Loucy (cell line): ENCODE data around the gene UNC93A.

Source experiments
- H2AFZ ChIP-seq: fragments of 200-600 bp; sonication (generic); 2 replicates; pipeline ENCODE4 v1.6.0; 2016; ENCODE audit warnings: antibody characterized with exemption, mild to moderate bottlenecking, low read length, moderate library complexity
- H3F3A ChIP-seq: fragments of 200-600 bp; 2 replicates; pipeline ENCODE4 v1.6.0; 2016; ENCODE audit warnings: antibody characterized with exemption, low read depth, mild to moderate bottlenecking
- H3K27me3 ChIP-seq: fragments of 200-600 bp; sonication (generic); 2 replicates; pipeline ENCODE4 v1.6.1; 2014; ENCODE audit warnings: low read length, mild to moderate bottlenecking; ENCODE audit not compliant: insufficient read depth, poor library complexity, severe bottlenecking
- H3K36me3 ChIP-seq: fragments of 200-600 bp; sonication (generic); 2 replicates; pipeline ENCODE4 v1.6.1; 2016; ENCODE audit warnings: low read length; ENCODE audit not compliant: insufficient read depth
- H3K4me1 ChIP-seq: fragments of 200-600 bp; sonication (generic); 2 replicates; pipeline ENCODE4 v1.5.1; 2014; ENCODE audit warnings: low read length, mild to moderate bottlenecking; ENCODE audit not compliant: insufficient read depth, poor library complexity, severe bottlenecking
- H3K4me2 ChIP-seq: fragments of 200-600 bp; sonication (generic); 2 replicates; pipeline ENCODE4 v1.6.0; 2014; ENCODE audit warnings: antibody characterized with exemption, low read length, low read depth, mild to moderate bottlenecking; ENCODE audit not compliant: poor library complexity, severe bottlenecking
- H3K4me3 ChIP-seq: fragments of 200-600 bp; sonication (generic); 2 replicates; pipeline ENCODE4 v1.5.1; 2014; ENCODE audit warnings: low read length, mild to moderate bottlenecking, mixed read lengths; ENCODE audit not compliant: poor library complexity, severe bottlenecking
- H3K79me2 ChIP-seq: fragments of 200-600 bp; sonication (generic); 2 replicates; pipeline ENCODE4 v1.6.1; 2014; ENCODE audit warnings: low read length; ENCODE audit not compliant: insufficient read depth
- H3K9ac ChIP-seq: fragments of 200-600 bp; sonication (generic); 2 replicates; pipeline ENCODE4 v1.6.0; 2014; ENCODE audit warnings: mild to moderate bottlenecking, low read depth, low read length, moderate library complexity; ENCODE audit not compliant: poor library complexity, severe bottlenecking
- H3K9me2 ChIP-seq: fragments of 200-600 bp; sonication (generic); replicated peaks from 2 replicates; pipeline ENCODE4 v1.6.1; 2016; ENCODE audit warnings: low read depth, low read length, mixed read lengths
- H3K9me3 ChIP-seq: fragments of 200-600 bp; sonication (generic); 2 replicates; pipeline ENCODE4 v1.6.1; 2014; ENCODE audit warnings: mild to moderate bottlenecking, antibody characterized with exemption, low read length, low read depth; ENCODE audit not compliant: insufficient read depth
- H4K20me1 ChIP-seq: fragments of 200-600 bp; sonication (generic); 2 replicates; pipeline ENCODE4 v1.6.0; 2014; ENCODE audit warnings: antibody characterized with exemption, low read length, mild to moderate bottlenecking; ENCODE audit not compliant: insufficient read depth, poor library complexity, severe bottlenecking
- EZH2phosphoT487 ChIP-seq: fragments of 200-600 bp; IDR thresholded peaks from 2 replicates; pipeline ENCODE4 v1.6.1; 2018; ENCODE audit warnings: antibody characterized with exemption, mild to moderate bottlenecking, moderate library complexity, borderline replicate concordance
- TF ChIP-seq, protein P1 (sequence below): fragments of 200-600 bp; sonication (generic); conservative IDR thresholded peaks from 2 replicates; pipeline ENCODE4 v1.5.1; 2014; ENCODE audit warnings: mild to moderate bottlenecking, antibody characterized with exemption, low read length

Gene UNC93A

DNA sequence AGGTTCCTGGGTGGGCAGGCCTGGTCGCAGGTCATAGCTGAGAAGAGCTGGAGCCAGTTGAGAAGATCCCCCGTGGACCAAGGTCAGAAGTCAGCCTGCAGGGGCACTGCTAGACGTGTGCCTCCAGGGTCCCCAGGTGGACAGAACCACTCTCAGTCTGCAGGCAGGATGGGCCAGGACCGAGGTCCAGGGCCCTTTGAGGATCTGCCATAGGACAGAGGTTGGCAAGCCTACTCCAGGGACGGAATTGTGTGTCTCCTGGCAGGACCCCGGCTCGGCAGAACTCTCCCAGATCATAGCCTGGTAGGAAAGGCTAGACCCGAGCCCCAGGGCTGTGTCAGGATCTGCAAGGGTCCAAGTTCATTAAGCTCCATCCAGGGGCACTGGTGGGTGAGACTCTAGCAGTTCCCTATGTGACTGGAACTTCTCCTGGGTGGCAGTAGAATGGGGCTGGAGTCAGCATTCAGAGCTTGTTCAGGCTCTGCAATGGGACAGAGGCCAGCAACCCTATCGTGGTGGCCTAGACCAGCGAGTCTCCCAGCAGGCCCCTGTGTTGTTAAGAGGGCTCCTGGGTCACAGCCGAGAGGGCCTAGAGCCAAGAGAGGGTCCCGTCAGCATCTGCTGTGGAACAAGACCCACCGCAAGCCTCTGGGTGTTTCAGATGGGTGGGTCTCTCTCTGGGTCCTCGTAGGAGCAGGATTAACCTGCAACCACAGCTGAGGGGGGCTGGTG is 51.9 kb downstream of the UNC93A start:
- Histone ChIP-seq H2AFZ (no peak overlapping the region), H3K36me3 (no peaks in the 10 kb centered on the region), H3K4me3 (no peak overlapping the region), H3K9me3 (no peaks in the 10 kb centered on the region), H3K4me2 (no peak overlapping the region), H3K79me2 (no peaks in the 10 kb centered on the region), H3F3A (no peaks in the 10 kb centered on the region), H3K4me1 (no peaks in the 10 kb centered on the region), H4K20me1 (no peaks in the 10 kb centered on the region), H3K9me2 (no peaks in the 10 kb centered on the region), H3K27me3 (no peaks in the 10 kb centered on the region), H3K9ac (no peak overlapping the region)
- no peak for TF ChIP-seq EZH2phosphoT487
- TF ChIP-seq, protein P1, sequence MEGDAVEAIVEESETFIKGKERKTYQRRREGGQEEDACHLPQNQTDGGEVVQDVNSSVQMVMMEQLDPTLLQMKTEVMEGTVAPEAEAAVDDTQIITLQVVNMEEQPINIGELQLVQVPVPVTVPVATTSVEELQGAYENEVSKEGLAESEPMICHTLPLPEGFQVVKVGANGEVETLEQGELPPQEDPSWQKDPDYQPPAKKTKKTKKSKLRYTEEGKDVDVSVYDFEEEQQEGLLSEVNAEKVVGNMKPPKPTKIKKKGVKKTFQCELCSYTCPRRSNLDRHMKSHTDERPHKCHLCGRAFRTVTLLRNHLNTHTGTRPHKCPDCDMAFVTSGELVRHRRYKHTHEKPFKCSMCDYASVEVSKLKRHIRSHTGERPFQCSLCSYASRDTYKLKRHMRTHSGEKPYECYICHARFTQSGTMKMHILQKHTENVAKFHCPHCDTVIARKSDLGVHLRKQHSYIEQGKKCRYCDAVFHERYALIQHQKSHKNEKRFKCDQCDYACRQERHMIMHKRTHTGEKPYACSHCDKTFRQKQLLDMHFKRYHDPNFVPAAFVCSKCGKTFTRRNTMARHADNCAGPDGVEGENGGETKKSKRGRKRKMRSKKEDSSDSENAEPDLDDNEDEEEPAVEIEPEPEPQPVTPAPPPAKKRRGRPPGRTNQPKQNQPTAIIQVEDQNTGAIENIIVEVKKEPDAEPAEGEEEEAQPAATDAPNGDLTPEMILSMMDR, result no peak

DNA sequence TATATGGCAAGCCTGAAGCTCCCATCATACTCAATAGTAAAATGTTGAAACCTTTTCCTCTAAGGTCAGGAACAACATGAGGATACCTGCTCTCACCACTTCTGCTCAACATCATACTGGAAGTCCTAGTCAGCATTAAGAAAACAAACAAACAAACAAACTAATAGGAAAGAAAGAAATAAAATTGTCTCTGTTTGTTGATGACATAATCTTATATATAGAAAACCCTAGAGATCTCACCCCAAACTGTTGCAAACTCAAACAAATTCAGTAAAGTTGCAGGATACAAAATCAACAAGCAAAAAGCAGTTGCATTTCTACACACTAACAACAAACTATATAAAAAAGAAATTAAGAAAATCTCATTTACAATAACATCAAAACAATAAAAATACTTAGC is 54.2 kb downstream of the UNC93A start:
- Histone ChIP-seq H3K9me2 (no peaks in the 10 kb centered on the region), H3K9ac (no peak overlapping the region), H2AFZ (no peak overlapping the region), H3K4me2 (no peak overlapping the region), H3K4me1 (no peaks in the 10 kb centered on the region), H3K9me3 (no peaks in the 10 kb centered on the region), H3K36me3 (no peaks in the 10 kb centered on the region), H3K4me3 (no peak overlapping the region), H3K27me3 (peaks cover 1% of the 10 kb centered on the region), H3K79me2 (no peaks in the 10 kb centered on the region), H4K20me1 (no peaks in the 10 kb centered on the region), H3F3A (no peaks in the 10 kb centered on the region)
- no peak for TF ChIP-seq EZH2phosphoT487
- TF ChIP-seq, protein P1, result no peak

DNA sequence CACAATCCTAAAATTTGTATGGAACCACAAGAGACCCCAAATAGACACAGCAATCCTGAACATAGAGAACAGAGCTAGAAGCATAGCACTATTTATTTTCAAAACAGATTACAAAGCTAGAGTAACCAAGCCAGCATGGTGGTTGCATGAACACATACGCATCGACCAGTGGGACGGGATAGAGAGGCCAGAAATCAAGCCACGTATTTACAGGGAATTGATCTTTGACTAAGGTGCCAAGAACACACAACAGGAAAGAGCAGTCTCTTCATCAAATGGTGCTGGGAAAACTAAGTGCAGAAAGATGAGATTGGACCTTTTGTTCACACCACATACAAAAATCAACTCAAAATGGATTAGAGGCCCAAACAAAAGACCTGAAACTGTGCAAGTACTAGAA is 54.8 kb downstream of the UNC93A start:
- Histone ChIP-seq H3K36me3 (no peaks in the 10 kb centered on the region), H2AFZ (no peak overlapping the region), H4K20me1 (no peaks in the 10 kb centered on the region), H3K4me3 (no peak overlapping the region), H3K9ac (no peak overlapping the region), H3K4me1 (no peaks in the 10 kb centered on the region), H3K9me2 (no peaks in the 10 kb centered on the region), H3F3A (no peaks in the 10 kb centered on the region), H3K79me2 (no peaks in the 10 kb centered on the region), H3K27me3 (peaks cover 7% of the 10 kb centered on the region), H3K4me2 (no peak overlapping the region), H3K9me3 (no peaks in the 10 kb centered on the region)
- TF ChIP-seq EZH2phosphoT487, result no peak
- TF ChIP-seq, protein P1, result no peak
